IMR-90 (cell line): ENCODE measurements around the gene TPD52L2. TPM values are rescaled to one million over a fixed set of nuclear protein-coding genes. Genes with fewer than 3 reads are reported as not detected.

Experiments used
- ATAC-seq: fragments of 200-7000 bp; cut with Tn5 transposase; 2 replicates; pipeline ENCODE4 v1.9.1; 2020; ENCODE audit warnings: low read depth, mild to moderate bottlenecking, moderate library complexity
- BruUV-seq: library from RNA; stranded (reverse); fragments of 400-500 nt; replicated peaks from 2 replicates; lab custom pipeline; 2021; lab: Mats Ljungman, UMichigan
- CTCF ChIA-PET: fragments of 300-600 bp; formaldehyde crosslinking; extraction: SDS; loops from one replicate; lab custom pipeline; 2021; ENCODE audit warnings: antibody characterized with exemption; lab: Yijun Ruan, JAX
- POLR2A ChIA-PET: fragments of 300-600 bp; sonication (Branson Sonifier 250); formaldehyde crosslinking; loops from one replicate; lab custom pipeline; 2022; ENCODE audit warnings: antibody characterized with exemption; ENCODE audit not compliant: unreplicated experiment; lab: Charles Lee
- DNase-seq: peaks from one replicate; pipeline ENCODE4 v3.0.0; 2013
- H2AFZ ChIP-seq: replicated peaks from 2 replicates; pipeline ENCODE3; 2013; ENCODE audit warnings: low read length, mild to moderate bottlenecking; ENCODE audit not compliant: poor library complexity
- H2AK5ac ChIP-seq: 2 replicates; pipeline ENCODE4 v1.6.1; 2013; ENCODE audit warnings: low read depth, low read length, inconsistent platforms
- H2AK9ac ChIP-seq: replicated peaks from 2 replicates; pipeline ENCODE3; 2013; ENCODE audit warnings: mild to moderate bottlenecking, low read depth, low read length, moderate library complexity; ENCODE audit not compliant: poor library complexity
- H2BK120ac ChIP-seq: 2 replicates; pipeline ENCODE4 v1.6.1; 2013; ENCODE audit warnings: low read depth, low read length, inconsistent platforms
- H2BK15ac ChIP-seq: 3 replicates; pipeline ENCODE4 v1.6.1; 2013; ENCODE audit warnings: low read depth, low read length, inconsistent platforms
- H2BK20ac ChIP-seq: 2 replicates; pipeline ENCODE4 v1.6.1; 2013; ENCODE audit warnings: low read depth, mild to moderate bottlenecking, inconsistent platforms, low read length, moderate library complexity
- H2BK5ac ChIP-seq: 2 replicates; pipeline ENCODE4 v1.6.1; 2013; ENCODE audit warnings: mild to moderate bottlenecking, low read depth, low read length, inconsistent platforms; ENCODE audit not compliant: poor library complexity, severe bottlenecking
- H3K14ac ChIP-seq: replicated peaks from 2 replicates; pipeline ENCODE4 v1.6.1; 2013; ENCODE audit warnings: low read depth, low read length, inconsistent platforms
- H3K18ac ChIP-seq: 2 replicates; pipeline ENCODE4 v1.6.1; 2013; ENCODE audit warnings: low read depth, low read length, control low read depth
- H3K23ac ChIP-seq: 2 replicates; pipeline ENCODE4 v1.6.1; 2013; ENCODE audit warnings: low read depth, low read length, inconsistent platforms
- H3K27ac ChIP-seq: 2 replicates; pipeline ENCODE4 v1.5.1; 2013; ENCODE audit warnings: mild to moderate bottlenecking, control low read depth, low read length; ENCODE audit not compliant: insufficient read depth
- H3K27me3 ChIP-seq: 2 replicates; pipeline ENCODE4 v1.6.1; 2013; ENCODE audit warnings: low read length; ENCODE audit not compliant: control insufficient read depth, insufficient read depth
- H3K36me3 ChIP-seq: 2 replicates; pipeline ENCODE4 v1.6.1; 2013; ENCODE audit warnings: low read length, mixed read lengths; ENCODE audit not compliant: control insufficient read depth, insufficient read depth
- H3K4ac ChIP-seq: 2 replicates; pipeline ENCODE4 v1.6.1; 2013; ENCODE audit warnings: low read depth, low read length, inconsistent platforms
- H3K4me1 ChIP-seq: 2 replicates; pipeline ENCODE4 v1.6.1; 2013; ENCODE audit warnings: low read length, mixed read lengths; ENCODE audit not compliant: control insufficient read depth, insufficient read depth
- H3K4me2 ChIP-seq: 2 replicates; pipeline ENCODE4 v1.6.1; 2013; ENCODE audit warnings: low read depth, mild to moderate bottlenecking, control low read depth, low read length, moderate library complexity
- H3K4me3 ChIP-seq: 2 replicates; pipeline ENCODE4 v1.5.1; 2013; ENCODE audit warnings: low read depth, mild to moderate bottlenecking, control low read depth, low read length, moderate library complexity; ENCODE audit not compliant: insufficient read depth
- H3K56ac ChIP-seq: 2 replicates; pipeline ENCODE4 v1.6.1; 2013; ENCODE audit warnings: low read length, inconsistent platforms; ENCODE audit not compliant: insufficient read depth; ENCODE audit errors: extremely low read depth
- H3K79me1 ChIP-seq, 2 experiments: 2 replicates each; pipeline ENCODE4 v1.6.1; 2013; ENCODE audit warnings: low read length in 2 of 2, inconsistent platforms in 1 of 2, low read depth in 1 of 2
- H3K9ac ChIP-seq: 2 replicates; pipeline ENCODE4 v1.6.1; 2013; ENCODE audit warnings: low read depth, low read length, control low read depth
- H3K9me1 ChIP-seq: 2 replicates; pipeline ENCODE4 v1.6.1; 2013; ENCODE audit warnings: low read length, inconsistent platforms; ENCODE audit not compliant: insufficient read depth
- H3K9me3 ChIP-seq: 2 replicates; pipeline ENCODE4 v1.6.1; 2013; ENCODE audit warnings: low read length; ENCODE audit not compliant: control insufficient read depth, insufficient read depth
- H4K20me1 ChIP-seq: 2 replicates; pipeline ENCODE4 v1.6.1; 2013; ENCODE audit warnings: low read length, inconsistent platforms; ENCODE audit not compliant: insufficient read depth
- H4K5ac ChIP-seq: 2 replicates; pipeline ENCODE4 v1.6.1; 2013; ENCODE audit warnings: mild to moderate bottlenecking, low read depth, low read length, control low read depth
- H4K8ac ChIP-seq, 2 experiments: 2 replicates each; pipeline ENCODE4 v1.6.1; 2013; ENCODE audit warnings: low read depth in 2 of 2, low read length in 2 of 2, control low read depth in 1 of 2, inconsistent platforms in 1 of 2
- H4K91ac ChIP-seq: 2 replicates; pipeline ENCODE4 v1.6.1; 2013; ENCODE audit warnings: low read depth, low read length, inconsistent platforms; ENCODE audit not compliant: insufficient read depth
- CHD1 ChIP-seq: IDR thresholded peaks from 2 replicates; pipeline ENCODE4 v1.6.1; 2012; ENCODE audit warnings: low read depth, low read length, improper control_type of control experiment
- MXI1 ChIP-seq: IDR thresholded peaks from 2 replicates; pipeline ENCODE4 v1.6.1; 2012; ENCODE audit warnings: low read depth, mild to moderate bottlenecking, low read length, moderate library complexity, borderline replicate concordance
- WGBS, 2 experiments: methylation state at CpG; one replicate each; pipeline versions ENCODE4 v1.1.5 to v1.1.7; 2013; ENCODE audit warnings: missing lambda C conversion rate in 2 of 2; ENCODE audit not compliant: insufficient read length in 1 of 2; ENCODE audit errors: extremely low coverage in 2 of 2; 5-methylcytosine and 5-hydroxymethylcytosine counted together
- dilution Hi-C: fragments of 300-500 bp; cut with HindIII; formaldehyde crosslinking; loops from one replicate; pipeline ENCODE4 v1.14.3; 2018; ENCODE audit warnings: low sequenced_read_pairs; ENCODE audit not compliant: unreplicated experiment
- in situ Hi-C: fragments of 300-500 bp; cut with MboI; formaldehyde crosslinking; loops from 3 replicates; pipeline ENCODE4 v1.14.3; 2019; ENCODE audit warnings: low sequenced_read_pairs, inconsistent platforms, mixed read lengths
- intact Hi-C: fragments of 100-400 bp; cut with micrococcal nuclease; formaldehyde crosslinking; loops from 2 replicates; pipeline ENCODE4 v1.10.0; 2022
- polyA plus RNA-seq, 3 experiments: library from polyadenylated mRNA; depleted of rRNA; stranded (reverse); fragments of >200 nt; gene quantifications; 2 replicates each; pipeline ENCODE4 v1.2.3, GENCODE V29; 2012; ENCODE audit warnings: low replicate concordance in 1 of 3
- total RNA-seq: library from RNA; depleted of rRNA; stranded (reverse); fragments of >200 nt; gene quantifications from 2 replicates; pipeline ENCODE4 v1.2.3, GENCODE V29; 2012

Gene TPD52L2
- total and polyA plus RNA-seq, 2 of the 4 experiments (the other 2 are of a cell fraction) = 113 to 189 TPM

DNA sequence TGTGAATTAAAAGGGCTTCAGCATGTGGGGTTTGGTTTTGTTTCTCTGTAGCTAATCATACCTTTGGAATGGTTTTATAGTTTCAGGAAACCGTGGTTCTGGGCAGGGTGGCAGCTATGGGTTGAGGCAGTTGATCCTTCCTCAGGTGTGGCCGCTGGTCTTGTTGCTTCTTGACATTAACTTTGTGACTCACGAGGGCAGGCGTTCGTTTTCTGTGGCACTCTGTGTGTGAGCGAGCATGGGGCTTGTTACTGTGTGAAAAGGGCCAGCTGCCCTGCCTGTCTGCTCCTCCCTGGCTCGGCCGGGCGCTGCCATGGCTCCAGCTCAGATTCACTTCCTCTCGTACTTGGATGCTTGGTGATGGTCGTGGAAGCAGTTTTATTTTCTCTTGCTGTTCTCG, 46.1 kb downstream of the TPD52L2 start:
- intact Hi-C loops (no loop called here), dilution Hi-C loops (no loop called here), in situ Hi-C loops (no loop called here)
- H2AK9ac ChIP-seq = no peak overlapping the region
- ChIA-PET POLR2A (interaction anchor here (1.1 kb wide), 1 partner anchor 16 kb away, joined by 3 read pairs; no protein-coding TSS in a partner anchor), CTCF (no interaction called here)
- no peaks in the 10 kb centered on the region for H3K27me3 ChIP-seq
- peak; percentile 50 for DNase-seq
- no peak overlapping the region for H3K56ac ChIP-seq
- H3K9me1 ChIP-seq = peaks cover 5% of the 10 kb centered on the region; the same call in 1 of the 2 replicates
- no peak overlapping the region for H3K18ac ChIP-seq
- H3K4me1 ChIP-seq = peaks cover 4% of the 10 kb centered on the region; the same call in 1 of the 2 replicates
- ATAC-seq = peak; percentile 80
- H2BK5ac ChIP-seq = no peak overlapping the region
- no TSS peak for BruUV-seq
- peaks cover 93% of the 10 kb centered on the region for H4K20me1 ChIP-seq
- H2AFZ ChIP-seq = no peak overlapping the region
- peak overlapping the region; percentile 9 for H3K4me2 ChIP-seq
- no peak overlapping the region for H2BK15ac ChIP-seq
- H3K36me3 ChIP-seq = peaks cover 4% of the 10 kb centered on the region
- no peak overlapping the region for H3K14ac ChIP-seq
- 0 out of 2 replicates have a peak, but pooled peaks cover 2% of the 10 kb centered on the region for H3K9me3 ChIP-seq
- H3K4ac ChIP-seq = no peak overlapping the region
- H3K9ac ChIP-seq = peak overlapping the region; percentile 49
- no peak overlapping the region for H2BK20ac ChIP-seq
- WGBS, 2 experiments = 29% methylated on average over 3 of the region's 12 CpGs; no CpG with 5 or more reads in 1 of the 2 experiments
- H3K27ac ChIP-seq = peak overlapping the region; percentile 15; the same call in 1 of the 2 replicates
- peaks cover 10 to 79% of the 10 kb centered on the region in 2 experiments for H3K79me1 ChIP-seq
- TF ChIP-seq CHD1 = no peak
- 0 out of 2 replicates have a peak, but pooled peaks have one; percentile 27 for TF ChIP-seq MXI1
- H3K23ac ChIP-seq = no peak overlapping the region
- H4K91ac ChIP-seq = no peak overlapping the region
- no peak overlapping the region for H4K8ac ChIP-seq
- H2AK5ac ChIP-seq = no peak overlapping the region
- no peak overlapping the region for H2BK120ac ChIP-seq
- H3K4me3 ChIP-seq = no peak overlapping the region
- no peak overlapping the region for H4K5ac ChIP-seq
